ENCODE results near the gene SCAMP1. TPM values are rescaled to one million over a fixed set of nuclear protein-coding genes. Genes with fewer than 3 reads are reported as not detected.

SCAMP1 gene
- total and polyA plus RNA-seq, 2 of the 13 experiments (the other 11 are each of a cell fraction or from before 2014, with no cell fraction given), result 18.2 to 33.7 TPM

GRCh38 chr5:78499485-78499884, 139.1 kb downstream of the SCAMP1 start:
- DNase-seq (ENCODE audit: low spot score), result no peak
- POLR2A ChIA-PET, result no interaction called here
- Histone ChIP-seq H3K9me3 (ENCODE audit: low read length) (no peaks in the 10 kb centered on the region), H3K4me1 (ENCODE audit: insufficient read depth, low read length) (peaks cover 8% of the 10 kb centered on the region; the same call in 1 of the 2 replicates), H3K27me3 (ENCODE audit: control insufficient read depth in 1 of 2, insufficient read depth in 2 of 2, low read length in 2 of 2) (no peaks in the 10 kb centered on the region), H3K27ac (ENCODE audit: extremely low read length, insufficient read depth, low read length) (no peak overlapping the region), H2AFZ (ENCODE audit: low read length) (no peak overlapping the region), H3K4me3 (replicated peaks in 1 of 3; ENCODE audit: insufficient read depth in 1 of 3, low read depth in 2 of 3, low read length in 3 of 3) (no peak overlapping the region), H3K4me2 (ENCODE audit: low read depth, low read length) (no peak overlapping the region), H3K36me3 (replicated peaks in 1 of 2; ENCODE audit: control insufficient read depth in 1 of 2, insufficient read depth in 2 of 2, low read length in 2 of 2) (peaks cover 6 to 9% of the 10 kb centered on the region in 2 experiments; a peak in 3 of 5 replicates), H4K20me1 (ENCODE audit: insufficient read depth, low read length) (no peaks in the 10 kb centered on the region), H3K9ac (ENCODE audit: insufficient read depth, low read depth, low read length) (no peak overlapping the region), H3K79me2 (ENCODE audit: insufficient read depth, low read length) (peaks cover 4% of the 10 kb centered on the region)
- no TSS peak for BruUV-seq (replicated peaks)
- WGBS (ENCODE audit: low lambda C conversion rate), result 100% methylated on average over 1 of the region's 1 CpG
- in situ Hi-C loops (cut with HindIII; ENCODE audit: extremely low pct_ligation_motif_present, low pct_unique_long_range_greater_than_20kb) (no loop called here), intact Hi-C loops (cut with micrococcal nuclease; ENCODE audit: unreplicated experiment) (no loop called here)
- no peak for FAIRE-seq
- ATAC-seq, result no peak
- TF ChIP-seq KDM4B (CRISPR knock-in tag; IDR thresholded peaks at IDR 0.05) (no peak), ZNF446 (CRISPR knock-in tag; IDR thresholded peaks at IDR 0.05) (no peak), ZC3H13 (CRISPR knock-in tag; IDR thresholded peaks at IDR 0.05) (no peak)
- CTCF ChIA-PET (ENCODE audit: low intra/inter-chr PET ratio, low total read pairs), result no interaction called here

- ATAC-seq (no peak), FAIRE-seq (no peak), DNase-seq (ENCODE audit: low spot score) (no peak)
- H3K9me3 ChIP-seq (ENCODE audit: low read length), result no peaks in the 10 kb centered on the region
- no peak overlapping the region for H2AFZ ChIP-seq (ENCODE audit: low read length)
- in situ Hi-C loops (cut with HindIII; ENCODE audit: extremely low pct_ligation_motif_present, low pct_unique_long_range_greater_than_20kb), result no loop called here
- no peaks in the 10 kb centered on the region for H4K20me1 ChIP-seq (ENCODE audit: insufficient read depth, low read length)
- peaks cover 7 to 9% of the 10 kb centered on the region in 2 experiments; a peak in 3 of 5 replicates for H3K36me3 ChIP-seq (replicated peaks in 1 of 2; ENCODE audit: control insufficient read depth in 1 of 2, insufficient read depth in 2 of 2, low read length in 2 of 2)
- ChIA-PET CTCF (ENCODE audit: low intra/inter-chr PET ratio, low total read pairs) (no interaction called here), POLR2A (no interaction called here)
- H3K27me3 ChIP-seq (ENCODE audit: control insufficient read depth in 1 of 2, insufficient read depth in 2 of 2, low read length in 2 of 2), result no peaks in the 10 kb centered on the region
- H3K79me2 ChIP-seq (ENCODE audit: insufficient read depth, low read length), result peaks cover 4% of the 10 kb centered on the region
- 92% methylated on average over 2 of the region's 2 CpGs for WGBS (ENCODE audit: low lambda C conversion rate)
- H3K27ac ChIP-seq (ENCODE audit: extremely low read length, insufficient read depth, low read length), result no peak overlapping the region
- peaks cover 8% of the 10 kb centered on the region; the same call in 1 of the 2 replicates for H3K4me1 ChIP-seq (ENCODE audit: insufficient read depth, low read length)
- H3K4me3 ChIP-seq (replicated peaks in 1 of 3; ENCODE audit: insufficient read depth in 1 of 3, low read depth in 2 of 3, low read length in 3 of 3), result no peak overlapping the region
- intact Hi-C loops (cut with micrococcal nuclease; ENCODE audit: unreplicated experiment), result no loop called here
- no peak overlapping the region for H3K4me2 ChIP-seq (ENCODE audit: low read depth, low read length)
- no peak overlapping the region for H3K9ac ChIP-seq (ENCODE audit: insufficient read depth, low read depth, low read length)
- BruUV-seq (replicated peaks), result no TSS peak
- TF ChIP-seq ZNF784 (CRISPR knock-in tag; IDR thresholded peaks at IDR 0.05; ENCODE audit: borderline replicate concordance) (no peak), SYNCRIP (IDR thresholded peaks at IDR 0.05; ENCODE audit: insufficient read depth, low read depth, low read length) (no peak), ZNF124 (CRISPR knock-in tag; IDR thresholded peaks at IDR 0.05) (no peak), PREB (CRISPR knock-in tag; IDR thresholded peaks at IDR 0.05) (no peak), RXRA (CRISPR knock-in tag; IDR thresholded peaks at IDR 0.05) (no peak), TERF1 (CRISPR knock-in tag; IDR thresholded peaks at IDR 0.05) (no peak), E2F5 (CRISPR knock-in tag; conservative IDR thresholded peaks at IDR 0.05) (no peak)
These were observed 139.6 kb downstream of the SCAMP1 start for GRCh38 chr5:78500028-78500427.

Data from HepG2 (cell line).